Measurements from ENCODE around the gene MDK.
"Not testable (repeated sequence)": the region's sequence is repeated elsewhere in the genome, so short reads cannot be mapped to it uniquely, and the experiment has no call there.

The MDK gene

GRCh38 chr11:46369458-46370152 lies 11.9 kb upstream of the MDK start:
- DNase-seq, result no peak

DNA sequence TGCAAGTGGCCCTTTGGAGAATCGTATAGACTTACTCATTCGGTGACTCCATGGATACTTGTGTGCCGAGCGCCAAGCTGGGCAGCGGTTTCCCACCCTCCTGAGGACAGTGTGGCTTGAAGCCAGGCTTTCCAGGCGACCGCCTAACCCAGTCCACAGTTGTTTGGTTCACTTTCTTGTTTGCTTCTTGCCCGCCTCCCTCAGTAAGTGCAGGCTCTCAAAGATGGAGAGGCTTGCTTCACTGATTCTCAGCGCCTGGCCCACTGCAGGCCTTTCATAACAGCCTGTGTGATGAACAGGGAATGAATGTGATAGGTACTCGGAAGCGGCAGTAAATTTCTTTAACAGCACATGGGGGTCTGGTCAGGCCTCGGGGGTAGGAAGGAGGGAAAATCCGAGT lies 11.2 kb upstream of the MDK start:
- no peak for DNase-seq

DNA sequence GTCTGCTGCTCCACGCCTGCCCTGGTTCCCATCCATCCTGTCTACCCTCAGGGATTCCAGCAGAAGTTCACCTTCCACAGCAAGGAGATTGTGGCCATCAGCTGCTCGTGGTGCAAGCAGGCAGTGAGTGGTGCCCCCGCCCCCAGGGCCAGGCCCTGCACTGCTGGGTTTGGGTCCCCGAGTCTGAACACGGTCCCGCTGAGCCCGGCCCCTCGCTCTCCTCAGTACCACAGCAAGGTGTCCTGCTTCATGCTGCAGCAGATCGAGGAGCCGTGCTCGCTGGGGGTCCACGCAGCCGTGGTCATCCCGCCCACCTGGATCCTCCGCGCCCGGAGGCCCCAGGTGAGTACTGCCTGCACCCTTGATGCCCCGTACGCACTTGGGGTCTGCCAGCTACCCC lies 10.2 kb upstream of the MDK start:
- not testable (repeated sequence) for DNase-seq

GRCh38 chr11:46372086-46372485 lies 9.4 kb upstream of the MDK start:
- DNase-seq, result no peak

GRCh38 chr11:46372501-46372900 lies 9.0 kb upstream of the MDK start:
- not testable (repeated sequence) for DNase-seq

DNA sequence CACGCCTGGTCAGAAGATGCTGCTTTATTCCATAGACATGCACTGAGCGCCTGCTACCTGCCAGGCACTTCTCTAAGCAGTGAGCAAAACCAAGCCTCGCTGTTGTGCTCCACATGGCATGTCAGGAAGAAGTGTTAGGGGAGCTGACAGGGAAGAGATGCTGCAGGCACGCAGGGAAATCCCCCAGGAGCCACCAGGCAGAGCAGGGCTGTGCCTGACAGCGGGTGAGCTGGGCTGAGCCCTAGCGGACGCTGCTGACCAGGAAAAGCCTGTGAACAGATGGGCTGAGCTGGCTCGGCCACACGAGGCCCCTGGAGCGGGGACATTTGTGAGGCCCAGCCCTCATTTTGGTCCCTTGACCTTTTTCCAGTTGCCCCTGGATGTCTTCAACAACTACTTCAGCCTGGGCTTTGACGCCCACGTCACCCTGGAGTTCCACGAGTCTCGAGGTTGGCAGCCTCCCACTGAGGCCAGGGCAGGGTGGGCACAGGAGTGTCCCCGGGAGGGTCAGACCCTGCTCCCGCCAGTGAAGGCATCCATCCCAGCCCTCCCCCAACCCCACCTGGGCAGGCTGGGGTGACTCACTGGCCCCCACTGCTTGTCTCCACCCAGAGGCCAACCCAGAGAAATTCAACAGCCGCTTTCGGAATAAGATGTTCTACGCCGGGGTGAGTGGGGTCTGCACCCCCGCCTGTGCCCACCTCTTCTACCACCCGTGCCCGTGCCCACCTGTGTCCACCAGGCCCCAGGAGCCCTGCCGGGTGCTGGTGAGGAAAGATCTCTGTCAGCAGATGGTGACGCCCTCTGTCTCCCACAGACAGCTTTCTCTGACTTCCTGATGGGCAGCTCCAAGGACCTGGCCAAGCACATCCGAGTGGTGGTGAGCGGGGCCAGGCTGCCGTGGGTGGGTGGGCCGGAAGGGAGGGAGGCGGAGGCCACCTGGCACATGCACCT lies 7.4 kb upstream of the MDK start:
- DNase-seq, result no peak

DNA sequence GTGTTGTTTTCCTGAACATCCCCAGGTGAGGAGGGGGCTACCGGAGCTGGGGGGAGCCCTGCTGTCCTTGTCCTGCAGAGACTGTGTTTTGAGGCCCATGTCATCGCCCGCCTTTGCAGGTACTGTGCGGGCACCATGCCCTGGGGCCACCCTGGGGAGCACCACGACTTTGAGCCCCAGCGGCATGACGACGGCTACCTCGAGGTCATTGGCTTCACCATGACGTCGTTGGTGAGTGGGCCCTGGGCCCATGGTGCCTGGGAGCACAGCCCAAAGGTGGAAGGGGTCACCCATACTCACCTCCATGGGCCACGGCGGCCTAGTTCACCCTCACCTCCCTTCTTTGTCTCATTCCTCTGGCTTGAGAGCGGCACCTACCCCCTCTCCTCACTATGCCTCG lies 6.7 kb upstream of the MDK start:
- no peak for DNase-seq

DNA sequence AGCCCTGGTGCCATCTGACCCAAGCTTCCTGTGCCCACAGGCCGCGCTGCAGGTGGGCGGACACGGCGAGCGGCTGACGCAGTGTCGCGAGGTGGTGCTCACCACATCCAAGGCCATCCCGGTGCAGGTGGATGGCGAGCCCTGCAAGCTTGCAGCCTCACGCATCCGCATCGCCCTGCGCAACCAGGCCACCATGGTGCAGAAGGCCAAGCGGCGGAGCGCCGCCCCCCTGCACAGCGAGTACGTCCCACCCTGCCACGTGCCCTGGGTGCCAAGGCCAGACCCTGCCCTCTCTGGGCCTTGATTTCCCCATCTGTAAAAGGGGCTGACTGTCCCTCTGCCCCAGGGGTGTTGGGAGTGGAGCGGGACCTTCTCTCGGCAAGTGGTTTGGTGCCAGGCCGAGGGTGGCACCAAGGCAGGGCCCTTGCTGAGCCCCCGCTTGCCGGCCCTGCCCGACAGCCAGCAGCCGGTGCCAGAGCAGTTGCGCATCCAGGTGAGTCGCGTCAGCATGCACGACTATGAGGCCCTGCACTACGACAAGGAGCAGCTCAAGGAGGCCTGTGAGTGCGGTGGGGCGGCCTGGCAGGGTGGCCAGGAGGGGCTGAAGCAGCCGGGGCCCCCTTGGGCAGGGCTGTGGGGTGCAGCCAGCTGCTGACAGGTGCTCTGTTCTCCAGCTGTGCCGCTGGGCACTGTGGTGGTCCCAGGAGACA lies 5.9 kb upstream of the MDK start:
- no peak for DNase-seq

GRCh38 chr11:46376258-46377050 lies 5.0 kb upstream of the MDK start:
- DNase-seq, result no peak

- no peak for DNase-seq
These were observed 4.2 kb upstream of the MDK start for GRCh38 chr11:46377290-46377689.

DNA sequence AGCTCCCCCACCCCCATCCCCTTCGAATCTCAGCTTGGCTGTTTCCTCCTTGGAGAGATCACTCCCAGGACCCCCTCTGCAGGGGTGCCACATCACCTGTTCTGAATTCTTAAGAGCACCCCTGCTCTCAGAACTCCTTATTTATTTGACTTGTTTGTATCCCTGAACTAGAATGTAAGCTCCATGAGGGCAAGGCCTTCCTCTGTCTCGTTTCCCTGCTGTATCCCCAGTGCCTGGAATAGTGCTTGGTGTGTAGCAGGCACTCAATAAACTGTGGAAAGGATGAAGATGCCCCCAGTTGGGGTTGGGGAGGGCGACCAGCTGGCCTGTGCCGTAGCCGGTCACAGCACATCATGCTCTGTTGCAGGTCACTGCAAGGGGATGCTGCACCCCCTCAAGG lies 3.6 kb upstream of the MDK start:
- no peak for DNase-seq

DNA sequence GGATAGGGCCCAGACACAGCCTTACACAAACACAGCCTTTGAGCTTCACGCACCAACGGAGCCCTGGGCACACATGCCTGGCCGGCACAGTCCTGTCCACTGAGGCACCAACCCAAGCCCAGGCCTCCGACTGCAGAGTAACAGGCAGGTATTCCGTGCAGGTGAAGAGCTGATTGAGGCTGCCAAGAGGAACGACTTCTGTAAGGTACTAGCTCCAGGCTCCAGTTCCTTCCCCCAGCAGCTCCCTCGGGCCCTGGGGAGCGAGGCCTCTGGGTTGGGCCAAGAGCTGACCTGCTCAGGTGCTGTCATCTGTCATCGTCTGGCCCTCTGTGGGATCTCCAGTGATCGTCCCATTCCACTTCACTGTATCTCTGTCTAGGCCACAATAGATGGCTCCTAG lies 3.2 kb upstream of the MDK start:
- DNase-seq, result no peak

GRCh38 chr11:46378811-46379481 lies 2.5 kb upstream of the MDK start:
- no peak for DNase-seq

DNA sequence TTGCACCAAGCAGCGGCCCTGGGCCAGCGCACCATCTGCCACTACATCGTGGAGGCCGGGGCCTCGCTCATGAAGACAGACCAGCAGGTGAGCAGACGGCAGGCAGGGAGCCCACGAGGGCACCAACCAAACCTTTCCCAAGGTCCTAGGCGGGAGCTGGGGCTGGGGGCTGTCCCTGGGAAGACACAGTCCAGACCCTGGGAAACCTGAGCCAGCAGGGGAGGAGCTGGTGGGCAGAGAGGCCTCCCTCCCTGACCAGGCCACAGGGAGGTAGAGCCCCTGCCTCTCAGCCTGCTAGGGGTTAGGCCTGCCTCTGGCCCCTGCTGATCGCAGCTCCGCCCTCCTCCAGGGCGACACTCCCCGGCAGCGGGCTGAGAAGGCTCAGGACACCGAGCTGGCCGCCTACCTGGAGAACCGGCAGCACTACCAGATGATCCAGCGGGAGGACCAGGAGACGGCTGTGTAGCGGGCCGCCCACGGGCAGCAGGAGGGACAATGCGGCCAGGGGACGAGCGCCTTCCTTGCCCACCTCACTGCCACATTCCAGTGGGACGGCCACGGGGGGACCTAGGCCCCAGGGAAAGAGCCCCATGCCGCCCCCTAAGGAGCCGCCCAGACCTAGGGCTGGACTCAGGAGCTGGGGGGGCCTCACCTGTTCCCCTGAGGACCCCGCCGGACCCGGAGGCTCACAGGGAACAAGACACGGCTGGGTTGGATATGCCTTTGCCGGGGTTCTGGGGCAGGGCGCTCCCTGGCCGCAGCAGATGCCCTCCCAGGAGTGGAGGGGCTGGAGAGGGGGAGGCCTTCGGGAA lies 1.8 kb upstream of the MDK start:
- not testable (repeated sequence) for DNase-seq

GRCh38 chr11:46380340-46381047 lies 975 bp upstream of the MDK start:
- DNase-seq, result no peak

GRCh38 chr11:46381819-46382645 lies 563 bp downstream of the MDK start:
- no peak for DNase-seq

- DNase-seq, result no peak
These were observed 1.4 kb downstream of the MDK start for GRCh38 chr11:46382646-46383403.

DNA sequence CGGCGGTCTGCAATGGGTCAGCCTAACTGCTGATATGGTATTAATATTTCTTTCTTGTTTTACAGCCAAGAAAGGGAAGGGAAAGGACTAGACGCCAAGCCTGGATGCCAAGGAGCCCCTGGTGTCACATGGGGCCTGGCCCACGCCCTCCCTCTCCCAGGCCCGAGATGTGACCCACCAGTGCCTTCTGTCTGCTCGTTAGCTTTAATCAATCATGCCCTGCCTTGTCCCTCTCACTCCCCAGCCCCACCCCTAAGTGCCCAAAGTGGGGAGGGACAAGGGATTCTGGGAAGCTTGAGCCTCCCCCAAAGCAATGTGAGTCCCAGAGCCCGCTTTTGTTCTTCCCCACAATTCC lies 1.9 kb downstream of the MDK start:
- DNase-seq, result no peak

Data from NCI-H1417 treated with DMSO at 0.1 percent for 48 hours (cell line).